HG02885 (cell line): ENCODE measurements around the gene MORN4.

ENCODE experiments used
- ATAC-seq: cut with Tn5 transposase; IDR thresholded peaks from one replicate; pipeline ENCODE4 v1.9.1; 2021; ENCODE audit warnings: mild to moderate bottlenecking; ENCODE audit not compliant: unreplicated experiment, poor library complexity

The MORN4 gene

GRCh38 chr10:97599272-97599619, 34.1 kb downstream of the MORN4 start:
- no peak for ATAC-seq

- ATAC-seq, result no peak
These were observed 34.7 kb downstream of the MORN4 start for GRCh38 chr10:97598407-97599271.

- ATAC-seq, result no peak
These were observed 35.5 kb downstream of the MORN4 start for GRCh38 chr10:97597778-97598177.

- ATAC-seq, result no peak
These were observed 36.9 kb downstream of the MORN4 start for GRCh38 chr10:97596101-97597082.

- no peak for ATAC-seq
These were observed 39.9 kb downstream of the MORN4 start for GRCh38 chr10:97593421-97593820.

- no peak for ATAC-seq
These were observed 42.4 kb downstream of the MORN4 start for GRCh38 chr10:97590748-97591495.

GRCh38 chr10:97590082-97590747, 43.1 kb downstream of the MORN4 start:
- ATAC-seq, result no peak

GRCh38 chr10:97589479-97589878, 43.8 kb downstream of the MORN4 start, which contains the start of gene C10orf62:
Gene C10orf62 (plus strand): TSS chr10:97589721. CDS start chr10:97589898, 177 bp downstream.
- ATAC-seq, result no peak

GRCh38 chr10:97587183-97587582, 46.1 kb downstream of the MORN4 start:
- ATAC-seq, result no peak

- ATAC-seq, result no peak
These were observed 47.9 kb downstream of the MORN4 start for GRCh38 chr10:97585439-97585811.

GRCh38 chr10:97584798-97585438, 48.4 kb downstream of the MORN4 start:
- ATAC-seq, result no peak

- no peak for ATAC-seq
These were observed 49.1 kb downstream of the MORN4 start, which contains the start of gene HOGA1 for GRCh38 chr10:97584060-97584797. Gene HOGA1 (plus strand): TSS chr10:97584389. CDS start chr10:97584704, 315 bp downstream.

- ATAC-seq, result no peak
These were observed 49.8 kb downstream of the MORN4 start for GRCh38 chr10:97583476-97583875.

GRCh38 chr10:97582169-97582568, 51.1 kb downstream of the MORN4 start:
- ATAC-seq, result no peak

- no peak for ATAC-seq
These were observed 52.6 kb downstream of the MORN4 start for GRCh38 chr10:97580421-97581367.

GRCh38 chr10:97578171-97578844, 55.0 kb downstream of the MORN4 start:
- no peak for ATAC-seq

- ATAC-seq, result no peak
These were observed 55.6 kb downstream of the MORN4 start for GRCh38 chr10:97577701-97578100.
